Measurements from ENCODE around the gene SH3TC1.

- TF ChIP-seq, protein P1, sequence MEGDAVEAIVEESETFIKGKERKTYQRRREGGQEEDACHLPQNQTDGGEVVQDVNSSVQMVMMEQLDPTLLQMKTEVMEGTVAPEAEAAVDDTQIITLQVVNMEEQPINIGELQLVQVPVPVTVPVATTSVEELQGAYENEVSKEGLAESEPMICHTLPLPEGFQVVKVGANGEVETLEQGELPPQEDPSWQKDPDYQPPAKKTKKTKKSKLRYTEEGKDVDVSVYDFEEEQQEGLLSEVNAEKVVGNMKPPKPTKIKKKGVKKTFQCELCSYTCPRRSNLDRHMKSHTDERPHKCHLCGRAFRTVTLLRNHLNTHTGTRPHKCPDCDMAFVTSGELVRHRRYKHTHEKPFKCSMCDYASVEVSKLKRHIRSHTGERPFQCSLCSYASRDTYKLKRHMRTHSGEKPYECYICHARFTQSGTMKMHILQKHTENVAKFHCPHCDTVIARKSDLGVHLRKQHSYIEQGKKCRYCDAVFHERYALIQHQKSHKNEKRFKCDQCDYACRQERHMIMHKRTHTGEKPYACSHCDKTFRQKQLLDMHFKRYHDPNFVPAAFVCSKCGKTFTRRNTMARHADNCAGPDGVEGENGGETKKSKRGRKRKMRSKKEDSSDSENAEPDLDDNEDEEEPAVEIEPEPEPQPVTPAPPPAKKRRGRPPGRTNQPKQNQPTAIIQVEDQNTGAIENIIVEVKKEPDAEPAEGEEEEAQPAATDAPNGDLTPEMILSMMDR (conservative IDR thresholded peaks at IDR 0.05; ENCODE audit: low read length), result no peak
- no peak for TF ChIP-seq EZH2phosphoT487 (IDR thresholded peaks at IDR 0.05; ENCODE audit: borderline replicate concordance)
Measured at GRCh38 chr4:8171984-8172924, 26.8 kb upstream of the SH3TC1 start.
